ENCODE data around the gene OR8B4.
"Not testable (repeated sequence)": the region's sequence is repeated elsewhere in the genome, so short reads cannot be mapped to it uniquely, and the experiment has no call there.

OR8B4 gene, protein sequence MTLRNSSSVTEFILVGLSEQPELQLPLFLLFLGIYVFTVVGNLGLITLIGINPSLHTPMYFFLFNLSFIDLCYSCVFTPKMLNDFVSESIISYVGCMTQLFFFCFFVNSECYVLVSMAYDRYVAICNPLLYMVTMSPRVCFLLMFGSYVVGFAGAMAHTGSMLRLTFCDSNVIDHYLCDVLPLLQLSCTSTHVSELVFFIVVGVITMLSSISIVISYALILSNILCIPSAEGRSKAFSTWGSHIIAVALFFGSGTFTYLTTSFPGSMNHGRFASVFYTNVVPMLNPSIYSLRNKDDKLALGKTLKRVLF

DNA sequence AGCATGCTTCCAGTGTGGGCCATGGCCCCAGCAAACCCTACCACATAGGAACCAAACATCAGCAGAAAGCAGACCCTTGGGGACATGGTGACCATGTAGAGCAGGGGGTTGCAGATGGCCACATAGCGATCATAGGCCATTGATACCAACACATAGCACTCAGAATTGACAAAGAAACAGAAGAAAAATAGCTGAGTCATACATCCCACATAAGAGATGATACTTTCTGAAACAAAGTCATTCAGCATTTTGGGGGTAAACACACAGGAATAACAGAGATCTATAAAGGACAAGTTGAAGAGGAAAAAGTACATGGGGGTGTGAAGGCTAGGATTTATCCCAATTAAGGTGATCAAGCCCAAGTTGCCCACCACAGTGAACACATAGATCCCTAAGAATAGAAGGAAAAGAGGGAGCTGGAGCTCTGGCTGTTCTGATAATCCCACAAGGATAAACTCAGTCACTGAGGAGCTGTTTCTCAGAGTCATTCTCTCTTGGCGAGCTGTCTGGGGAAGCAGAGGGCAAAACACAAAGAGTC, at the start of gene OR8B4:
Gene OR8B4, minus strand, starts transcription at position 488 of the 538 bp plus-strand sequence. Its CDS starts 0 bp downstream, at position 488.
- Histone ChIP-seq H3K4me3 (ENCODE audit: low read depth, low read length) (no peak within 1 kb of the TSS), H3K9me3 (ENCODE audit: control insufficient read depth, insufficient read depth, low read length) (no peaks in the 10 kb centered on the region), H3K36me3 (ENCODE audit: control insufficient read depth, insufficient read depth, low read length) (no peaks in the 10 kb centered on the region), H3K4me1 (ENCODE audit: control insufficient read depth, insufficient read depth, low read length) (no peaks in the 10 kb centered on the region), H3K9ac (ENCODE audit: low read depth, low read length) (no peak within 1 kb of the TSS), H3K27me3 (ENCODE audit: control insufficient read depth, insufficient read depth, low read length) (no peaks in the 10 kb centered on the region), H3K27ac (ENCODE audit: low read depth, low read length) (no peak within 1 kb of the TSS)

DNA sequence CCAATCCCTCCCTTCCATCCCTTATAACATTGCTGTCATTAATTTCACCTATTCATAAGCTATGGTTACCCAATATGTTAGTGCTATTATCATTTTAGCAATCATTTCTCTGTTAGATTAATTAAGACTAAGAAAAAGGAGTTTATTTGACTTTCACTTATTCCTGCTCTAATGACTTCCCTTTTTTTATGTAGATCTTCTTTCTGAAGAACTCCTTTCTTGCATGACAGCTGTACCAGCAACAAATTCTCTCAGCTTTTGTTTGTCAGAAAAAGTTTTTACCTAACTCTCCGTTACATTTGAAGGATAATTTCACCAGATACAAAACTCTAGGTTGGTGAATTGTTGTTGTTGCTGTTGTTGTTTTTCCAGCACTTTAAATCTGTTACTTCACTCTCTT, 49.4 kb upstream of the OR8B4 start:
- H3K27me3 ChIP-seq (ENCODE audit: control insufficient read depth, insufficient read depth, low read length): no peaks in the 10 kb centered on the region
- no peak overlapping the region for H3K9ac ChIP-seq (ENCODE audit: low read depth, low read length)
- H3K27ac ChIP-seq (ENCODE audit: low read depth, low read length): no peak overlapping the region
- no peaks in the 10 kb centered on the region for H3K9me3 ChIP-seq (ENCODE audit: control insufficient read depth, insufficient read depth, low read length)
- peaks cover 11% of the 10 kb centered on the region for H3K4me1 ChIP-seq (ENCODE audit: control insufficient read depth, insufficient read depth, low read length)
- H3K36me3 ChIP-seq (ENCODE audit: control insufficient read depth, insufficient read depth, low read length): no peaks in the 10 kb centered on the region
- no peak overlapping the region for H3K4me3 ChIP-seq (ENCODE audit: low read depth, low read length)

DNA sequence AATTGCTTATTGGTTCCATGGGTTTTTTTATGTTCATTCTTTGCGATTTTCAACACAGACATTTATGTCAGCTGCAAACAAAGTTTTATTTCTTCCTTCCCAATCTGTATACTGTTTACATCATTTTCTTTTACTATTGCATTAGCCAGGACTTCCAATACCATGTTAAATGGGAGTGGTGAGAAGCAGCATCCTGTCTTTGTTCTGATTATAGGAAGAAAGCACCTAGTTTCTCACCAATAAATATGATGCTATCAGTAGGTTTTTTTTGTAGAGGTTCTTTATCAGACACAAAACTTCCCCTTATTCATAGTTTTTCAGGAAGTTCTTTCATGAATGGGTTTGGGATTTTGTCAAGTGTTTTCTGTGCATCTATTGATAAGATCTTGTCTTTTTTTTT, 48.8 kb upstream of the OR8B4 start:
- H3K36me3 ChIP-seq (ENCODE audit: control insufficient read depth, insufficient read depth, low read length): no peaks in the 10 kb centered on the region
- H3K9ac ChIP-seq (ENCODE audit: low read depth, low read length): no peak overlapping the region
- no peak overlapping the region for H3K4me3 ChIP-seq (ENCODE audit: low read depth, low read length)
- H3K27me3 ChIP-seq (ENCODE audit: control insufficient read depth, insufficient read depth, low read length): no peaks in the 10 kb centered on the region
- H3K9me3 ChIP-seq (ENCODE audit: control insufficient read depth, insufficient read depth, low read length): no peaks in the 10 kb centered on the region
- H3K27ac ChIP-seq (ENCODE audit: low read depth, low read length): no peak overlapping the region
- H3K4me1 ChIP-seq (ENCODE audit: control insufficient read depth, insufficient read depth, low read length): peaks cover 11% of the 10 kb centered on the region

- Histone ChIP-seq H3K4me1 (ENCODE audit: control insufficient read depth, insufficient read depth, low read length) (peaks cover 11% of the 10 kb centered on the region), H3K9me3 (ENCODE audit: control insufficient read depth, insufficient read depth, low read length) (no peaks in the 10 kb centered on the region), H3K36me3 (ENCODE audit: control insufficient read depth, insufficient read depth, low read length) (no peaks in the 10 kb centered on the region), H3K27me3 (ENCODE audit: control insufficient read depth, insufficient read depth, low read length) (no peaks in the 10 kb centered on the region), H3K4me3 (ENCODE audit: low read depth, low read length) (no peak overlapping the region), H3K27ac (ENCODE audit: low read depth, low read length) (no peak overlapping the region), H3K9ac (ENCODE audit: low read depth, low read length) (no peak overlapping the region)
Measured at GRCh38 chr11:124470561-124471227, 46.0 kb upstream of the OR8B4 start.

DNA sequence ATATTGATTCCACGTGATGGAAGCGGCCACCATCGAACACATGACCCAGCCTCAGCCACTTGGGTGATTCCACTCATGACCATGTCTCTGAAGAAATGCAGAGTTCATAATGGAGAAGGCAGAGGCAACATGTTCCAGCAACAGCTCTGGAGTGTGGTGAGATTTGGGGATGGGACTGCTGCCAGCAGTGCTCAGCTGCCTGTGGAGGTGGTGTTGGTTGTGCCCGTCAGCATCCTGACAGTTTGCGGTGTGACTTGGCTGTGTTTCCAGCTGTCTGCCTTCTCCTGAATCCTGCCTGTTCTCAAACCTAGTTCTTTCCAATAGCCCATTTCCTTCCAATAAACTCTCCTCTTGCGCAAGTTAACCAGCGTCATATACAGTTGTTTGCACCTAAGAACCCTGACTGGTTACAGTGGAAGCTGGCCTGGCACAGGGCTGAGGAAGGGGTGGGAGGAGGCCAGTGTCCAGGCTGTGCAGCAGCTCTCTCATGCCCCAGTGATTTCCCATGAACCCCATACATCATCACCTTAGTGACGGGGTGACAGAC, 42.8 kb upstream of the OR8B4 start:
- Histone ChIP-seq H3K27me3 (ENCODE audit: control insufficient read depth, insufficient read depth, low read length) (no peaks in the 10 kb centered on the region), H3K4me1 (ENCODE audit: control insufficient read depth, insufficient read depth, low read length) (no peaks in the 10 kb centered on the region)

GRCh38 chr11:124465368-124465767, 40.7 kb upstream of the OR8B4 start:
- Histone ChIP-seq H3K4me3 (ENCODE audit: low read depth, low read length) (no peak overlapping the region), H3K27ac (ENCODE audit: low read depth, low read length) (no peak overlapping the region), H3K36me3 (ENCODE audit: control insufficient read depth, insufficient read depth, low read length) (no peaks in the 10 kb centered on the region), H3K4me1 (ENCODE audit: control insufficient read depth, insufficient read depth, low read length) (no peaks in the 10 kb centered on the region), H3K9ac (ENCODE audit: low read depth, low read length) (no peak overlapping the region), H3K9me3 (ENCODE audit: control insufficient read depth, insufficient read depth, low read length) (no peaks in the 10 kb centered on the region), H3K27me3 (ENCODE audit: control insufficient read depth, insufficient read depth, low read length) (no peaks in the 10 kb centered on the region)

More for the DNA sequence above, 42.8 kb upstream of the OR8B4 start:
- Histone ChIP-seq H3K4me3 (ENCODE audit: low read depth, low read length) (no peak overlapping the region), H3K9me3 (ENCODE audit: control insufficient read depth, insufficient read depth, low read length) (no peaks in the 10 kb centered on the region), H3K9ac (ENCODE audit: low read depth, low read length) (no peak overlapping the region), H3K36me3 (ENCODE audit: control insufficient read depth, insufficient read depth, low read length) (no peaks in the 10 kb centered on the region), H3K27ac (ENCODE audit: low read depth, low read length) (no peak overlapping the region)

DNA sequence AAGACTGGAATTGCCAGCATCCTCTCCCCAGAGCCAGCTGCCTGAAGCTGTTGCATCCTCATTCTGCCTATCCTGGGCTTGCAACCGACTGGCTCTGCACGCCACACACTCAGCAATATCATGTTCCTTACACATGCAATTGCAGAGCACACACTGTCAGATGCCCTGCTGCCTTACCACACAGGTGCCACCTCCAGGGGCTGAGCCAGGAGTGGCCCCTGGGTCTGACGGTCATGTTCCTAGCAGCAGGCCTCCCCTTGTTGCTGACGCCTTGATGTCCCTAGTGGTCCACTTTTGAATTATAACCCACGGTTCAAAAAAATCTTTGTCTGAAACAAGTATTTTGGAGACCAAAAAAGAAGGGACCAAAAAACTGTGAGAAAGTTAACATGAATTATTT, 39.3 kb upstream of the OR8B4 start:
- Histone ChIP-seq H3K9me3 (ENCODE audit: control insufficient read depth, insufficient read depth, low read length) (no peaks in the 10 kb centered on the region), H3K36me3 (ENCODE audit: control insufficient read depth, insufficient read depth, low read length) (no peaks in the 10 kb centered on the region)

GRCh38 chr11:124463324-124463723, 38.7 kb upstream of the OR8B4 start:
- no peak overlapping the region for H3K27ac ChIP-seq (ENCODE audit: low read depth, low read length)

More for the DNA sequence above, 39.3 kb upstream of the OR8B4 start:
- Histone ChIP-seq H3K4me3 (ENCODE audit: low read depth, low read length) (no peak overlapping the region), H3K4me1 (ENCODE audit: control insufficient read depth, insufficient read depth, low read length) (no peaks in the 10 kb centered on the region), H3K27ac (ENCODE audit: low read depth, low read length) (no peak overlapping the region), H3K9ac (ENCODE audit: low read depth, low read length) (no peak overlapping the region), H3K27me3 (ENCODE audit: control insufficient read depth, insufficient read depth, low read length) (no peaks in the 10 kb centered on the region)

GRCh38 chr11:124460459-124460858, 35.8 kb upstream of the OR8B4 start:
- H3K4me3 ChIP-seq (ENCODE audit: low read depth, low read length): no peak overlapping the region
- no peaks in the 10 kb centered on the region for H3K9me3 ChIP-seq (ENCODE audit: control insufficient read depth, insufficient read depth, low read length)
- no peaks in the 10 kb centered on the region for H3K27me3 ChIP-seq (ENCODE audit: control insufficient read depth, insufficient read depth, low read length)
- H3K4me1 ChIP-seq (ENCODE audit: control insufficient read depth, insufficient read depth, low read length): no peaks in the 10 kb centered on the region
- H3K9ac ChIP-seq (ENCODE audit: low read depth, low read length): no peak overlapping the region
- no peaks in the 10 kb centered on the region for H3K36me3 ChIP-seq (ENCODE audit: control insufficient read depth, insufficient read depth, low read length)
- no peak overlapping the region for H3K27ac ChIP-seq (ENCODE audit: low read depth, low read length)

More at GRCh38 chr11:124463324-124463723, 38.7 kb upstream of the OR8B4 start:
- H3K9ac ChIP-seq (ENCODE audit: low read depth, low read length): no peak overlapping the region
- no peaks in the 10 kb centered on the region for H3K27me3 ChIP-seq (ENCODE audit: control insufficient read depth, insufficient read depth, low read length)
- H3K9me3 ChIP-seq (ENCODE audit: control insufficient read depth, insufficient read depth, low read length): no peaks in the 10 kb centered on the region
- H3K4me3 ChIP-seq (ENCODE audit: low read depth, low read length): no peak overlapping the region
- no peaks in the 10 kb centered on the region for H3K36me3 ChIP-seq (ENCODE audit: control insufficient read depth, insufficient read depth, low read length)
- H3K4me1 ChIP-seq (ENCODE audit: control insufficient read depth, insufficient read depth, low read length): no peaks in the 10 kb centered on the region

GRCh38 chr11:124459379-124459778, 34.7 kb upstream of the OR8B4 start:
- not testable (repeated sequence) for H3K36me3 ChIP-seq (ENCODE audit: control insufficient read depth, insufficient read depth, low read length); H3K27ac ChIP-seq (ENCODE audit: low read depth, low read length); H3K9ac ChIP-seq (ENCODE audit: low read depth, low read length); H3K4me1 ChIP-seq (ENCODE audit: control insufficient read depth, insufficient read depth, low read length); H3K27me3 ChIP-seq (ENCODE audit: control insufficient read depth, insufficient read depth, low read length); H3K9me3 ChIP-seq (ENCODE audit: control insufficient read depth, insufficient read depth, low read length); H3K4me3 ChIP-seq (ENCODE audit: low read depth, low read length)

- Histone ChIP-seq H3K4me3 (ENCODE audit: low read depth, low read length) (no peak overlapping the region), H3K9me3 (ENCODE audit: control insufficient read depth, insufficient read depth, low read length) (no peaks in the 10 kb centered on the region), H3K4me1 (ENCODE audit: control insufficient read depth, insufficient read depth, low read length) (peaks cover 10% of the 10 kb centered on the region; the same call in 1 of the 2 replicates), H3K9ac (ENCODE audit: low read depth, low read length) (no peak overlapping the region), H3K27me3 (ENCODE audit: control insufficient read depth, insufficient read depth, low read length) (no peaks in the 10 kb centered on the region), H3K27ac (ENCODE audit: low read depth, low read length) (no peak overlapping the region), H3K36me3 (ENCODE audit: control insufficient read depth, insufficient read depth, low read length) (no peaks in the 10 kb centered on the region)
Measured at GRCh38 chr11:124454552-124454951, 29.9 kb upstream of the OR8B4 start.
